Activated T-helper 1 cell treated with Interleukin-2 at 50 U/mL for 16 hours (primary cell): Measurements from ENCODE around the gene SRL.
"Not testable (repeated sequence)": the region's sequence is repeated elsewhere in the genome, so short reads cannot be mapped to it uniquely, and the experiment has no call there.

ENCODE experiments used
- DNase-seq: peaks from one replicate; pipeline ENCODE4 v3.0.0-alpha.2; 2020; ENCODE audit warnings: low read depth

Gene SRL

GRCh38 chr16:4159726-4160125 lies 82.2 kb downstream of the SRL start:
- DNase-seq = no peak

- no peak for DNase-seq
Measured at GRCh38 chr16:4158143-4159093, 83.5 kb downstream of the SRL start.

DNA sequence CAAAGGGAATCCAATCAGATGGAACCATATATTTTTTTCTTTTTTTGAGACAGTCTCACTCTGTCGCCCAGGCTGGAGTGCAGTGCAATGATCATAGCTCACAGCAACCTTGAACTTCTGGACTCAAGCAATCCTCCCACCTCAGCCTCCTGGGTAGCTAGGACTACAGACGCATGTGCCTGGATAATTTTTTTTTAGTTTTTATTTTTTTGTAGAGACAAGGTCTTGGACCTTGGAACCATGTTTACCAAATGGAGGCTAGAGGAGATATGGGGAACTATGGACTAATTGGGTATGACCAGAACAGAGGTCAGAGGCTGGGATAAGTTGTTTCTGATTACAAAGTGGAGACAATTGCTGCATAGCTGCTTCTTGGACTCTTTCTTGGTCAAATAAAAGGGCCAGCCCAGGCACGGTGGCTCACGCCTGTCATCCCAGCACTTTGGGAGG lies 84.5 kb downstream of the SRL start:
- no peak for DNase-seq

GRCh38 chr16:4156503-4156902 lies 85.4 kb downstream of the SRL start:
- DNase-seq = not testable (repeated sequence)

DNA sequence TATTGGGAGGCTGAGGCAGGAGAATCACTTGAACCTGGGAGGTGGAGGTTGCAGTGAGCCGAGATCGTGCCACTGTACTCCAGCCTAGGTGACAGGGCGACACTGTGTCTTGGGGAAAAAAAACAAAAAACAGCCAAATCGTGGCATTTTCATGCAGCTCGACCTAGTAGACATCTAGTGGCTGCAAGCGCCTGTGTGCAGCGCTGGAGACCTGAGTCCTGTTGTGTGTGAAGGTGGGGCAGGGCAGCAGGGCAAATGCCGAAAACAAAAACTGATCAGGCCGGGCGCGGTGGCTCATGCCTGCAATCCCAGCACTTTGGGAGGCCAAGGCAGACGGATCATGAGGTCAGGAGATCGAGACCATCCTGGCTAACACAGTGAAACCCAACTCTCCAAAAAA lies 88.5 kb downstream of the SRL start:
- DNase-seq = not testable (repeated sequence)

GRCh38 chr16:4152267-4152666 lies 89.6 kb downstream of the SRL start:
- no peak for DNase-seq

DNA sequence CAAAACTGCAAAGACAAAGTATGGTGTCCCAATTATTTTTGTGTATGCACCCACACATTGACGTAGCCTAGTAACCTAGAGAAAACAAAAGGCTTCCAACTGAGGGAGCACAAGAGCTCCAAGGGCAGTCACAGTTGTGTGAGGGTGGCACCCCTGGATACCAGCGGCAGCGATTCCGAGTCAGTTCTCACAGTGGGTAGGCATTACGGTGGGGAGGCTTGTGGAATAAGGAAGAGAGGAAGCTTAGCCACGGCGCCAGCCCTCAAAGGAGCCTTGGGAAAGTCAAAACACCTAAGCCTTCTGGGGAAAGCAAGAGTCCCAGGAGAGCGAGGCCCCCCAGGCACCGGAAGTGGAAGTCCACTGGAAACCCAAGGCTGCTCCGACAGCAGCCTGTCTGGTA lies 94.6 kb downstream of the SRL start:
- no peak for DNase-seq

DNA sequence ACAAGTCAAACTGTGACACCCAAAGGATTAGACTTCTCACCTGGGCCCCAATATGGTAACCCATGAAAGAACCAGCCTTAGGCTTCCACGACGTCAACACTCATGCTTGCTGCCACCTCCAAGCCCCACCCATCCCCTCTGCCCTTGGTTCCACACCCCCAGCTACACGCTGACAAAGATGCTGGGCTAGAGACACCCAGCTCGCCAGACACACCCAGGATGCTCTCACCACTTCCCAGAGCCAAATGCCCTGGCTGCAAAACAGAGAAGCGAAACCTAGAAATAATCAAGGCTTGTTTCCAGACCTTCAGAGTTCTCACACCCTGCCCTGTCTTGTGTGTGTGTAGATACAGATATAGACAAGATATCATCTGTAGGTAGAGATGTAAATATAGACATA lies 99.6 kb downstream of the SRL start:
- peak; percentile 10 for DNase-seq

- DNase-seq = no peak
Measured at GRCh38 chr16:4141604-4142003, 100.3 kb downstream of the SRL start.

GRCh38 chr16:4140652-4141051 lies 101.2 kb downstream of the SRL start:
- no peak for DNase-seq

DNA sequence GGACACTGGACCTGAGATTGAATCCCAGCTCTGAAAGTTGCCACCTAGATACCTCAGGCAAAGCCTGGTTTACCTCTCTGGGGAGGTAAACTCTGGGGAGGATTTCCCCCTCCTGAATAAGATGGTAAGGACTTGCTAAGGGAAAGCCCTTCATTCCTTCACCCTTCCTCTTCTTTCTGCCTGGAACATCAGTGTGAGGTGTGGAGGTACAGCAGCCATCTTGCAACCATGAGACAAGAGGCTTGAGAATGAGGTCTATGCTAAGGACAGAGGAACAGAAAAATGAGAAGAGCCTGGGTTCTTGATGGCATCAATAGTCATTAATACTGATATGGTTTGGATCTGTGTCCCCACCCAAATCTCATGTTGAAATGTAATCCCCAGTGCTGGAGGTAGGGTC lies 101.9 kb downstream of the SRL start:
- no peak for DNase-seq
